T-helper 1 cell treated with Interleukin-12 subunit alpha and Interleukin-12 subunit beta and Interleukin-4 antibody, amounts not matched to agents 30 μg/mL and 1 μg/mL, for 36 hours (primary cell): ENCODE results near the gene MGARP.

Experiments used
- H3K27ac Mint-ChIP-seq: one replicate; pipeline ENCODE4 v1.8.0; 2021; ENCODE audit warnings: mild to moderate bottlenecking, mixed read lengths
- H3K27me3 Mint-ChIP-seq: one replicate; pipeline ENCODE4 v1.8.0; 2021; ENCODE audit warnings: low read depth, mixed read lengths
- H3K36me3 Mint-ChIP-seq: one replicate; pipeline ENCODE4 v1.8.0; 2021; ENCODE audit warnings: low read depth, mixed read lengths
- H3K4me1 Mint-ChIP-seq: one replicate; pipeline ENCODE4 v1.8.0; 2021; ENCODE audit warnings: low read depth, mixed read lengths
- H3K4me3 Mint-ChIP-seq: one replicate; pipeline ENCODE4 v1.8.0; 2021; ENCODE audit warnings: mild to moderate bottlenecking, moderate library complexity, mixed read lengths
- H3K9me3 Mint-ChIP-seq: one replicate; pipeline ENCODE4 v1.8.0; 2021; ENCODE audit warnings: mixed read lengths

The MGARP gene

GRCh38 chr4:139301821-139302611, 22.0 kb upstream of the MGARP start, which contains the start of gene NDUFC1:
Gene NDUFC1, minus strand, starts transcription at chr4:139302477. Its CDS starts 6,679 bp downstream, at chr4:139295798.
- peaks cover 23% of the 10 kb centered on the region for H3K36me3 Mint-ChIP-seq
- no peaks in the 10 kb centered on the region for H3K9me3 Mint-ChIP-seq
- H3K4me1 Mint-ChIP-seq = peaks cover 35% of the 10 kb centered on the region
- H3K4me3 Mint-ChIP-seq = peak within 1 kb of the TSS; percentile 99
- H3K27ac Mint-ChIP-seq = peak within 1 kb of the TSS; percentile 99
- no peaks in the 10 kb centered on the region for H3K27me3 Mint-ChIP-seq

- Mint-ChIP-seq H3K36me3 (peaks cover 19% of the 10 kb centered on the region), H3K27me3 (no peaks in the 10 kb centered on the region), H3K9me3 (no peaks in the 10 kb centered on the region), H3K4me3 (peak within 1 kb of the TSS; percentile 99), H3K27ac (peak within 1 kb of the TSS; percentile 99), H3K4me1 (peaks cover 33% of the 10 kb centered on the region)
Measured at GRCh38 chr4:139301113-139301820, 21.2 kb upstream of the MGARP start, which contains the start of gene NAA15. Gene NAA15, plus strand, starts transcription at chr4:139301505. Its CDS starts 273 bp downstream, at chr4:139301778.

GRCh38 chr4:139300431-139301112, 20.5 kb upstream of the MGARP start:
- Mint-ChIP-seq H3K27ac (peak overlapping the region; percentile 99), H3K4me1 (peaks cover 40% of the 10 kb centered on the region), H3K27me3 (no peaks in the 10 kb centered on the region), H3K4me3 (peak overlapping the region; percentile 99), H3K36me3 (peaks cover 15% of the 10 kb centered on the region), H3K9me3 (no peaks in the 10 kb centered on the region)

- Mint-ChIP-seq H3K4me3 (peak overlapping the region; percentile 99), H3K36me3 (peaks cover 10% of the 10 kb centered on the region), H3K9me3 (no peaks in the 10 kb centered on the region), H3K27me3 (no peaks in the 10 kb centered on the region), H3K4me1 (peaks cover 37% of the 10 kb centered on the region), H3K27ac (peak overlapping the region; percentile 99)
Measured at GRCh38 chr4:139299536-139299935, 19.5 kb upstream of the MGARP start.

DNA sequence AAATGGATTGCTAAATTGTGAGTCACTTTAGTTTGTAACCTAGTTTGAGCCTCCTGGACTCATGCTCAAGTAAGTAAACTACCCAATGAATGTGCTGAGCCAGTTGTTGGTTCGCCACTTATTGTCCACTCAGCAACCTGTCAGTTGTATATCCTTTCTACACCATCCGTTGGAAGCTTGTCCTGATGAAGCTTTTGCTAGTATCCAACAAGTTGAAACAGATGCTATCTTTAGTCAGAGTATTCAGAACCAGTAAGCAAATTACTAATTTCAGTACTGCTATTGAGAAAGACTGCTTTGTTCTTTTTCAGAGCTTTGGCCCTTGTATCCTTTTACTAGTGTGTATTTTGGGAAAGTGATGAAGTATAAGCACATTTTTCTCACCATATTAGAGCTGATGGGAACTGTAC, 17.0 kb upstream of the MGARP start:
- H3K4me3 Mint-ChIP-seq = no peak overlapping the region
- H3K27ac Mint-ChIP-seq = no peak overlapping the region
- peaks cover 36% of the 10 kb centered on the region for H3K4me1 Mint-ChIP-seq

GRCh38 chr4:139295942-139296299, 15.9 kb upstream of the MGARP start:
- peak overlapping the region; percentile 98 for H3K27ac Mint-ChIP-seq
- H3K36me3 Mint-ChIP-seq = peaks cover 12% of the 10 kb centered on the region
- peak overlapping the region; percentile 93 for H3K4me3 Mint-ChIP-seq
- no peaks in the 10 kb centered on the region for H3K9me3 Mint-ChIP-seq
- H3K27me3 Mint-ChIP-seq = no peaks in the 10 kb centered on the region
- peaks cover 35% of the 10 kb centered on the region for H3K4me1 Mint-ChIP-seq

More for the DNA sequence above, 17.0 kb upstream of the MGARP start:
- Mint-ChIP-seq H3K36me3 (peaks cover 12% of the 10 kb centered on the region), H3K27me3 (no peaks in the 10 kb centered on the region), H3K9me3 (no peaks in the 10 kb centered on the region)

GRCh38 chr4:139295206-139295941, 15.3 kb upstream of the MGARP start:
- Mint-ChIP-seq H3K36me3 (peaks cover 13% of the 10 kb centered on the region), H3K4me3 (peak overlapping the region; percentile 93), H3K27ac (peak overlapping the region; percentile 98), H3K9me3 (no peaks in the 10 kb centered on the region), H3K27me3 (no peaks in the 10 kb centered on the region), H3K4me1 (peaks cover 32% of the 10 kb centered on the region)

DNA sequence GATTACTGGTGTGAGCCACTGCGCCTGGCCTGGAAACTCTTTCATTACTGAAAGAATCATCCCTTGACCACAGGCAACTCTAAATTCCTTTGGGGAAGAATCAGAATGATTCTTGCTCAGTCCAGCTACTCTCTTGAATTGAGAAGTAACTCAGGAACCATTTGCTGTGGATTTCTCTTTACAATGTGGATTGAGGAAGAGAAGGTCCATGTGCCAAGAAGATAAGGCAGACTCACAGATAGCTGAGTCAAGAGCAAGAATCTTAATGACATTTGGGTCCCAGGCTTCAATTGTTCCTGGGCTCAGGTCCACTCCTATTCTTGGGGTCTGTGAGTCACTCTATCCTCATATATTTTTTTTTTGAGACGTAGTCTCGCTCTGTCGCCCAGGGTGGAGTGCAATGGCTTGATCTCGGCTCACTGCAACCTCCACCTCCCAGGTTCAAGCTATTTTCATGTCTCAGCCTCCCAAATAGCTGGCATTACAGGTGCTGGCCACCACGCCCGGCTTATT, 6.2 kb upstream of the MGARP start:
- H3K4me3 Mint-ChIP-seq = no peak overlapping the region
- H3K4me1 Mint-ChIP-seq = peaks cover 2% of the 10 kb centered on the region

DNA sequence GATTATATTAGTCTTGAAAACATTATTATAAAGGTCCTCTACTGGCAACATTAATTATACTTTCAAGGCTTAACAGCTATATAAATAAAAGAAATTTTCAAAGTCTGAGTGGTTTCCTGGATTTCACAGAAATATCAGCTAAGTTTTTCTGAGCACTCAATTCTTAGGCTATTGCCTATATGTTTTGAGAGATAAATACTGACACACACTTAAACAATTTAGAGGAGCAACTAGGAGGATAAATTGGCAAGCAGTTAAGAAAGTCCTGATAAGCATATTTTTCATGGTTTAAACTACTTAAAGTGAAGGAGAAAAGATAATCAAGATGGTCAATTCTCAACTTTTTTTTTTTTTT, 2.7 kb upstream of the MGARP start:
- Mint-ChIP-seq H3K4me1 (peaks cover 12% of the 10 kb centered on the region), H3K9me3 (peaks cover 16% of the 10 kb centered on the region), H3K36me3 (peaks cover 14% of the 10 kb centered on the region), H3K4me3 (no peak overlapping the region), H3K27me3 (peaks cover 53% of the 10 kb centered on the region), H3K27ac (no peak overlapping the region)

More for the DNA sequence above, 6.2 kb upstream of the MGARP start:
- peaks cover 19% of the 10 kb centered on the region for H3K36me3 Mint-ChIP-seq
- no peak overlapping the region for H3K27ac Mint-ChIP-seq
- peaks cover 18% of the 10 kb centered on the region for H3K27me3 Mint-ChIP-seq
- peaks cover 16% of the 10 kb centered on the region for H3K9me3 Mint-ChIP-seq

GRCh38 chr4:139282065-139282720, 2.2 kb upstream of the MGARP start:
- Mint-ChIP-seq H3K27ac (no peak overlapping the region), H3K4me1 (peaks cover 12% of the 10 kb centered on the region), H3K36me3 (peaks cover 13% of the 10 kb centered on the region), H3K4me3 (no peak overlapping the region), H3K9me3 (peaks cover 16% of the 10 kb centered on the region), H3K27me3 (peaks cover 57% of the 10 kb centered on the region)

DNA sequence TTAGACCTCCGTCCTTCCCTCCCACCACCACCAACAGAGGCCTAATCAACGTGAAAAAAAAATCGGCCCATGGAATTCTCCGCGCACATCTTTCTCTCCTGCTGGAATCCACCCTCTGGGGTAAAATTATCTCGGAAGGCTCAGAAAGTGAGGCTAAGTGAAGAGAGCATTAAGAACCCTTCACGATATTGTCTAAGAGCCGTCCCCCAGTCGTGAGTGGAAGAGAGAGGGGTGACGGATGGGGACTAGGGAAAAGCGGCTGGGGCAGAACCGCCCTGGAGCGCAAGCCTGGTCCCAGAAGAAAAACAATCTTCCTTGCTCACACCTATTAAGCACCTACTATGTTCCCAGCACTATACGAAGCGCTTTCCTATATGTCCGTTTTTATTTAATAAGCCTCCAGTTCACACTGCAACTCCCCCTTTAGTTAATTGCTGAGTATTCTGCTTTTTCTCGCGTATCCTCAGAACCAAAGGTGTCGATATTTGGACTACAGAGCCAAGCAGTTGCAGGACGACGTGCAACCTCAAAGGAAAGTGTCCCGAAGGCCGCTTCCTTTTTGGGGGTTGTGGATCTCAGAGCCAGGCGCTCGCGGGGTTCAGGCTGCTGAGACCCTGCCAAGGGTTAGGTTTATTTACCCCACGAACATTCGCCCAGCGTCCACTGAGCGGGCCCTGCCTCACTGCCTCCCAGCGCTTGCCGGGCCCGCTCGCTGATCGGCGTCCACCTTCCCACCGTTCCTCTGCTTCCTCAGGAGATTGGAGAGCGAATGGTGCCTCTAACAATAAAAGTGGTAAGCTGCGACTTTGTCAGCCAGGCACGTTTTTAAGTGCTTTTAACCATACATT, 889 bp downstream of the MGARP start:
- peaks cover 67% of the 10 kb centered on the region for H3K27me3 Mint-ChIP-seq
- no peaks in the 10 kb centered on the region for H3K9me3 Mint-ChIP-seq
- H3K36me3 Mint-ChIP-seq = peaks cover 2% of the 10 kb centered on the region
- H3K27ac Mint-ChIP-seq = no peak overlapping the region
- peak overlapping the region; percentile 67 for H3K4me3 Mint-ChIP-seq
- peaks cover 12% of the 10 kb centered on the region for H3K4me1 Mint-ChIP-seq

GRCh38 chr4:139278485-139278884, 1.5 kb downstream of the MGARP start:
- Mint-ChIP-seq H3K27ac (no peak overlapping the region), H3K27me3 (peaks cover 71% of the 10 kb centered on the region), H3K36me3 (peaks cover 2% of the 10 kb centered on the region), H3K4me3 (peak overlapping the region; percentile 67), H3K9me3 (no peaks in the 10 kb centered on the region), H3K4me1 (peaks cover 12% of the 10 kb centered on the region)

GRCh38 chr4:139275281-139275735, 4.7 kb downstream of the MGARP start:
- peaks cover 48% of the 10 kb centered on the region for H3K27me3 Mint-ChIP-seq
- peaks cover 2% of the 10 kb centered on the region for H3K36me3 Mint-ChIP-seq
- H3K4me1 Mint-ChIP-seq = peaks cover 12% of the 10 kb centered on the region
- H3K9me3 Mint-ChIP-seq = no peaks in the 10 kb centered on the region
- no peak overlapping the region for H3K4me3 Mint-ChIP-seq
- H3K27ac Mint-ChIP-seq = no peak overlapping the region
